Spleen (tissue), 7 donors: ENCODE measurements around the gene HNRNPL.

Source experiments
- CTCF ChIP-seq, 11 experiments: fragments of 200-600 bp in 7 of 11; fragments of 450-650 bp in 4 of 11; sonication (generic) in 4 of 11; IDR thresholded peaks in 8 of 11; conservative IDR thresholded peaks in 3 of 11; 1 replicate in 7 of 11; 2 replicates in 4 of 11; pipeline versions ENCODE4 v1.4.0 to v1.8.0; 2016 to 2021; ENCODE audit warnings: antibody characterized with exemption in 11 of 11, inconsistent platforms in 4 of 11, mild to moderate bottlenecking in 1 of 11
- POLR2A ChIP-seq, 3 donors: fragments of 450-650 bp; IDR thresholded peaks; one replicate each; pipeline ENCODE4 v1.5.1; 2017; ENCODE audit warnings: antibody characterized with exemption in 3 of 3, mild to moderate bottlenecking in 1 of 3
- POLR2AphosphoS5 ChIP-seq, 3 donors: sonication (generic); formaldehyde crosslinking; IDR thresholded peaks; one replicate each; pipeline ENCODE4 v1.5.1; 2017; ENCODE audit warnings: antibody characterized with exemption in 3 of 3
- donor health status: DM: no; HTN: no; CAD: no; lungs with moderate emphysema.
- donor health status: DM: no; HTN: no; CAD: no.
- donor health status: DM: no; HTN: no; CAD: no.

- TF ChIP-seq POLR2AphosphoS5 (IDR thresholded peaks at IDR 0.05) (no peak), POLR2A (IDR thresholded peaks at IDR 0.05) (no peak), CTCF (IDR thresholded peaks at IDR 0.05 in 8 of 11, conservative IDR thresholded peaks at IDR 0.05 in 3 of 11) (no peak)
Measured at GRCh38 chr19:38796154-38796553, 53.6 kb downstream of the HNRNPL start.
